Measurements from ENCODE around the gene MED16. TPM values are rescaled to one million over a fixed set of nuclear protein-coding genes. Genes with fewer than 3 reads are reported as not detected.

Gene MED16
- total and polyA plus RNA-seq, 2 of the 13 experiments (the other 11 are each of a cell fraction or from before 2014, with no cell fraction given), result 13.3 to 14.8 TPM

- Histone ChIP-seq H2AFZ (ENCODE audit: low read length) (no peak overlapping the region), H3K9me3 (ENCODE audit: low read length) (no peaks in the 10 kb centered on the region), H4K20me1 (ENCODE audit: insufficient read depth, low read length) (no peaks in the 10 kb centered on the region), H3K4me3 (replicated peaks in 1 of 3; ENCODE audit: insufficient read depth in 1 of 3, low read depth in 2 of 3, low read length in 3 of 3) (no peak overlapping the region), H3K4me1 (ENCODE audit: insufficient read depth, low read length) (no peaks in the 10 kb centered on the region), H3K4me2 (ENCODE audit: low read depth, low read length) (no peak overlapping the region), H3K79me2 (ENCODE audit: insufficient read depth, low read length) (peaks cover 6% of the 10 kb centered on the region), H3K9ac (ENCODE audit: insufficient read depth, low read depth, low read length) (no peak overlapping the region), H3K27ac (ENCODE audit: extremely low read length, insufficient read depth, low read length) (no peak overlapping the region), H3K36me3 (replicated peaks in 1 of 2; ENCODE audit: control insufficient read depth in 1 of 2, insufficient read depth in 2 of 2, low read length in 2 of 2) (peaks cover 4 to 15% of the 10 kb centered on the region in 2 experiments; a peak in 4 of 5 replicates), H3K27me3 (ENCODE audit: control insufficient read depth in 1 of 2, insufficient read depth in 2 of 2, low read length in 2 of 2) (no peaks in the 10 kb centered on the region)
- no peak for ATAC-seq
- ChIA-PET POLR2A (interaction anchor here (1.1 kb wide), 1 partner anchor 144 kb away, joined by 3 read pairs; no protein-coding TSS in a partner anchor), CTCF (ENCODE audit: low intra/inter-chr PET ratio, low total read pairs) (no interaction called here)
- no peak for DNase-seq (ENCODE audit: low spot score)
- no TSS peak for BruUV-seq (replicated peaks)
- WGBS (ENCODE audit: low lambda C conversion rate), result 93% methylated on average over 9 of the region's 10 CpGs
- FAIRE-seq, result no peak
- intact Hi-C loops (cut with micrococcal nuclease; ENCODE audit: unreplicated experiment), result no loop called here
- in situ Hi-C loops (cut with HindIII; ENCODE audit: extremely low pct_ligation_motif_present, low pct_unique_long_range_greater_than_20kb), result no loop called here
- no peak for TF ChIP-seq THAP7 (CRISPR knock-in tag; IDR thresholded peaks at IDR 0.05)
- TF ChIP-seq HHEX (CRISPR knock-in tag; IDR thresholded peaks at IDR 0.05), result no peak
- no peak for TF ChIP-seq TBX2 (CRISPR knock-in tag; IDR thresholded peaks at IDR 0.05; ENCODE audit: borderline replicate concordance)
- TF ChIP-seq, protein P1, sequence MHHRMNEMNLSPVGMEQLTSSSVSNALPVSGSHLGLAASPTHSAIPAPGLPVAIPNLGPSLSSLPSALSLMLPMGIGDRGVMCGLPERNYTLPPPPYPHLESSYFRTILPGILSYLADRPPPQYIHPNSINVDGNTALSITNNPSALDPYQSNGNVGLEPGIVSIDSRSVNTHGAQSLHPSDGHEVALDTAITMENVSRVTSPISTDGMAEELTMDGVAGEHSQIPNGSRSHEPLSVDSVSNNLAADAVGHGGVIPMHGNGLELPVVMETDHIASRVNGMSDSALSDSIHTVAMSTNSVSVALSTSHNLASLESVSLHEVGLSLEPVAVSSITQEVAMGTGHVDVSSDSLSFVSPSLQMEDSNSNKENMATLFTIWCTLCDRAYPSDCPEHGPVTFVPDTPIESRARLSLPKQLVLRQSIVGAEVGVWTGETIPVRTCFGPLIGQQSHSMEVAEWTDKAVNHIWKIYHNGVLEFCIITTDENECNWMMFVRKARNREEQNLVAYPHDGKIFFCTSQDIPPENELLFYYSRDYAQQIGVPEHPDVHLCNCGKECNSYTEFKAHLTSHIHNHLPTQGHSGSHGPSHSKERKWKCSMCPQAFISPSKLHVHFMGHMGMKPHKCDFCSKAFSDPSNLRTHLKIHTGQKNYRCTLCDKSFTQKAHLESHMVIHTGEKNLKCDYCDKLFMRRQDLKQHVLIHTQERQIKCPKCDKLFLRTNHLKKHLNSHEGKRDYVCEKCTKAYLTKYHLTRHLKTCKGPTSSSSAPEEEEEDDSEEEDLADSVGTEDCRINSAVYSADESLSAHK (CRISPR knock-in tag; IDR thresholded peaks at IDR 0.05; ENCODE audit: borderline replicate concordance), result no peak
- TF ChIP-seq ELF3 (CRISPR knock-in tag; IDR thresholded peaks at IDR 0.05), result no peak
- TF ChIP-seq ZNF782 (CRISPR knock-in tag; IDR thresholded peaks at IDR 0.05; ENCODE audit: borderline replicate concordance), result no peak
- no peak for TF ChIP-seq ZKSCAN8 (CRISPR knock-in tag; IDR thresholded peaks at IDR 0.05; ENCODE audit: borderline replicate concordance)
- no peak for TF ChIP-seq CHD4 (IDR thresholded peaks at IDR 0.05; ENCODE audit: borderline replicate concordance, low read length)
- TF ChIP-seq KDM6A (CRISPR knock-in tag; IDR thresholded peaks at IDR 0.05; ENCODE audit: low read depth), result no peak
- TF ChIP-seq ZSCAN30 (CRISPR knock-in tag; IDR thresholded peaks at IDR 0.05), result no peak
- TF ChIP-seq ZHX2 (IDR thresholded peaks at IDR 0.05; ENCODE audit: low read depth), result no peak
- no peak for TF ChIP-seq ZHX2 (CRISPR knock-in tag; IDR thresholded peaks at IDR 0.05; ENCODE audit: borderline replicate concordance)
- no peak for TF ChIP-seq SP1 (IDR thresholded peaks at IDR 0.05)
- TF ChIP-seq SP1 (CRISPR knock-in tag; IDR thresholded peaks at IDR 0.05), result no peak
- no peak for TF ChIP-seq TERF1 (CRISPR knock-in tag; IDR thresholded peaks at IDR 0.05)
- no peak for TF ChIP-seq ZNF382 (CRISPR knock-in tag; IDR thresholded peaks at IDR 0.05; ENCODE audit: borderline replicate concordance)
- no peak for TF ChIP-seq SALL1 (CRISPR knock-in tag; IDR thresholded peaks at IDR 0.05)
These were observed 3.4 kb upstream of the MED16 start for GRCh38 chr19:896434-896833.
